ENCODE measurements around the gene SOX8.

The SOX8 gene

DNA sequence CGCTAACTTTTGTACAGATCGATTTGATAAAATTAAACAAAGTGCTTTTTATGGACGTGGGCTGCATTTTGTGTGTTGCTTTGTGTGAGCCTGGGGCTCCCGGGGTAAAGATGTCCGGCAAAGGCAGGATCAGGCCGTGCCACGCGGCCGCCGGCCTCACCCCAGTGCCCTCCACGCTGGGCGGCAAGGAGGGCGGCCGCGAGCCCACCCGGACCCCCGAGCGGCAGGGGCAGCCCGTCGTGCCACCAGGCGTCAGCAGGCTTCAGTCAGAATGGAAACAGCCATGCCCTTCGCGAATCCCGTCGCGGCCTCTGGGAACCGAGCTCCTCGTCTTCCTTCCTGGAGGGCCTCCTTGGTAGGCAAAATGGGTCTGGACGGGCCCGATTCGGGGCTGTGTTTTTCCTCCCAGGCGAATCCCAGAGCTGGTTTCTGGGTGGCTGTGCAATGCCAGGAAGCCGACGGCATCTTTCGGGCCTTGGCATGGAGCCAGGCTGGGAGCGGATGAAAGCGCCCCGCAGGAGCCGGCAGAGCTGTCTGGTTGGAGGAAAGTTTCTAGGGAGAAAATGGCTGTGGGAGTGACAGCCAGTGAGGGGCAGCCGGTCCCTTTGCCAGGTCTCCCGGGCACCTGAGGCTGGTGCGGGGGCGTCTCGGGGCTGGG is 5.5 kb downstream of the SOX8 start:
- no peak for TF ChIP-seq CTCF (IDR thresholded peaks at IDR 0.05; ENCODE audit: control extremely low read depth, extremely low read depth, low read depth, missing control alignments)
- ChIA-PET POLR2A (no interaction called here), CTCF (no interaction called here)
- DNase-seq (ENCODE audit: extremely low spot score): no peak

DNA sequence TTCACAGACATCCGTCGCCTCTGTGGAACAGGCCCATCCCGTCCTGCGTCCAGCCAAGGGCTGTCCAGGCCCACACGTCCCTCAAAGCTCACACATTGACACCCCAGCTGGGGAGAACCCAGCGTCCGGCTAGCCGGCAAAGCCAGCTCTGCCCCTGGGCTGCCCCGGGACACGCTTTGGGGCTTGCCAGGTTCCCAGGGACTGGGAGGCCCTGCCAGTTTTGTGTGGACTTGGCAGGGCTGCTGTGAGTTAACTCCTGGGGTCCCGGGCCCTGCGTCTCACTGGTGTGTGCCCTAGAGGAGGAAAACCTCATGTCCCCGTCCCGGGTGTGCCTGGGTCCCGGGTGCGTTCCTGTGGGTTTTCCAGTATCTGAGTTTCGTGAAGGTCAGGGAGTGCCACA is 6.3 kb downstream of the SOX8 start:
- TF ChIP-seq CTCF (IDR thresholded peaks at IDR 0.05; ENCODE audit: control extremely low read depth, extremely low read depth, low read depth, missing control alignments): no peak
- ChIA-PET POLR2A (no interaction called here), CTCF (no interaction called here)
- DNase-seq (ENCODE audit: extremely low spot score): no peak

DNA sequence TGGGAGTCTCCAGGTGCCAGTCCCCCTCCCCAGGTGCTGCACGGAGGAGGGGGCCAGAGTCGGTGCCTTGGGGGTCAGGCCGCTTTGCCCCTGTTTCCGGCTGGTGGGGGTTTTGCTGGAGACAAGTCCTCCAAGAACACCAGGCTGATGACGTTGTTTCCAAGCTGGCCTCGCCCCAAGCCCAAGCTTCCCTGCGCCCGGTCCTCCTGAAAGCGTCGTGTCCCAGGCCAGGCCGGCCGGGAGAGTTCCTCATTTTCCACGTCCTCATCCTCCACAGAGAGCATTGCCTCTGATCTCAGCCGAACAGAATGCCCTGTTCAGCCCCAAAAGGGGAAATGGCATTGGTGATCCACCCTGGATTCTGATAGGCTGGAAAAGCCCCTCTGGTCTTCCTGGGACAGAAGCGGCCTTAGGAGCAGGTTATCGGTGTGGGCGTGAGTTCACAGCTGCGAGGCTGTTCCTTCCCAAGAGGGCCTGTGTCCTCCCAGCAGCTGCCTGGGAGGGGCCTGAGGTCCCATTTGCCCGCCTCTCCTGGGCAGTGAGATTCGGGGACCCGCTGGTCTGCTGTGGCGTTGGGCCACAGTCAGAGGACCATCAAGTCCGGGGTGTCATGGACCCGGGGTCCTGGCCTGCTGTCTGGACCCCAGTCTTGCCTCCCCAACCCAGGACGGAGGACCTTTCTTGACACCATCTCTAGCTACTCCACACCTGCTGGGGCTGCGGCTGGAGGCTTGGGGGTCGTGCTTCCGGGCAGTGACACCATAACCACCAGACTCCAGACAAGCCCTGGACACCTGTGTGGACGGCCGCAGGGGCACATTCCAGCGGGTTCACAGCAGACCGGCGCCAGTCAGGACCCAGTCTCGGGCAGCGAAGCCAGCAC is 7.1 kb downstream of the SOX8 start:
- CTCF ChIA-PET: no interaction called here
- DNase-seq (ENCODE audit: extremely low spot score): no peak
- POLR2A ChIA-PET: no interaction called here
- no peak for TF ChIP-seq CTCF (IDR thresholded peaks at IDR 0.05; ENCODE audit: control extremely low read depth, extremely low read depth, low read depth, missing control alignments)

DNA sequence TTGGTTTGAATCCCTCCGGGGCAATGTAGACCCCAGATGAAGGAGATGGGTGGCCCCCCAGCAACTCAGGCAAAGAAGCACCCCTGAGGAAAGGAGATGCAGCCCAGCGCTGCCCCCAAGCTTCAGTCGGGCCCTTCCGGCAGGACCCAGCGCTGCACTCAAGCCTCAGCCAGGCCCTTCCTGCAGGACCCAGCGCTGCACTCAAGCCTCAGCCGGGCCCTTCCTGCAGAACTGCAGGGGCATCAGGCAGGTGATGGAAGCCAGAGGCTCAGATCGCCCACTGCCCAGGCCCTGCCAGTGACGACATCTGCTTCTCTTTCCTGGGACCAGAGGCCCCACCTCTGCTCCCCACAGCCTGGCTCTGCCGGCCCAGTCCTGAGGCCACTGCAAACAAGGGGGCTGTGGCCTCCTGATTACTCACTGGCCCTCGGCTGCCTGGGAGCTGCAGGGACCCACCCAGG is 7.8 kb downstream of the SOX8 start:
- no peak for TF ChIP-seq CTCF (IDR thresholded peaks at IDR 0.05; ENCODE audit: control extremely low read depth, extremely low read depth, low read depth, missing control alignments)

DNA sequence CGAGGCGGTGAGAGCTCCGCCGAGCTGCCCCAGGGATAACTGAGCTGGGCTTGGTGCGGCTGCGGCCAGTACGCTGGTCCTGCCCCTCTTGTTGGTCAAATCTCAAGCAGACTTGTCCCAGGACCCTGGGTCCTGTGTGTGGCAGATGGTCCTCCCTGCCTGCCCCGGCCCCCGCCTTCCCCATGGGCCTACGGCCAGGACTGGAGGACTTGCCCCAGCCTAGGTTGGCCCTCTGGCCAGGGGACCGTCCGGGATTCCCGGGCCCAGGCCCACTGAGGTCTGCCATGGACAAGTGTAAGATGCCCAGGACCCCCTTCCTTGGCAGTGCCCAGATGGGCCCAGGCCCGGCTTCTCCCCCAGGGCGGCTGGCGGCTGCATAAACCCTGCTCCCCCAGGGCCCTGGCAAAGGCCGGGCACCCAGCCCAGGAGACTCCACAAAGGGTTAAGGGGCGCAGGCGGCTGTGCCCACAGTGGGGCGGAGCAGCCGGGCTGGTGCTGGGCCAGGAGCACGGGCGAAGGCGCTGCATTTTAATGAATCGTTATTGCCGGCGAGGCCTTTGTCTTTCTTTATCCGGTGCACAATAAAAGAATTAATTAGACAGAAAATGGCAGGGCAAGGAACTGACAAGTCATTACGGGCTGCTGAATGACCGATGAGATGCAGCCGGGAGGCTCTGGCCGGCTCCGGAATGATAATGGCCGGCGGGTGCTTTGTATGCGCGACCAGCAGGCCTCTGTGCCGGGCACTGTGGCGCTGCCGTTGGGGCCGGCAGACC is 9.1 kb downstream of the SOX8 start:
- ChIA-PET POLR2A (no interaction called here), CTCF (no interaction called here)
- TF ChIP-seq CTCF (IDR thresholded peaks at IDR 0.05; ENCODE audit: control extremely low read depth, extremely low read depth, low read depth, missing control alignments): no peak
- DNase-seq (ENCODE audit: extremely low spot score): no peak

More for the DNA sequence above, 7.8 kb downstream of the SOX8 start:
- DNase-seq (ENCODE audit: extremely low spot score): no peak
- CTCF ChIA-PET: no interaction called here
- POLR2A ChIA-PET: no interaction called here

GRCh38 chr16:991345-991744 is 9.8 kb downstream of the SOX8 start:
- no peak for DNase-seq (ENCODE audit: extremely low spot score)
- TF ChIP-seq CTCF (IDR thresholded peaks at IDR 0.05; ENCODE audit: control extremely low read depth, extremely low read depth, low read depth, missing control alignments): no peak
- CTCF ChIA-PET: interaction anchor here (1.3 kb wide), 1 partner anchor 11 kb away, joined by 3 read pairs; no protein-coding TSS in a partner anchor
- POLR2A ChIA-PET: no interaction called here

Measured in GM10248 (cell line).